ENCODE results near the gene LRPPRC. TPM values are rescaled to one million over a fixed set of nuclear protein-coding genes. Genes with fewer than 3 reads are reported as not detected.

LRPPRC gene
- total and polyA plus RNA-seq, 10 of the 15 experiments (the other 5 are each of a cell fraction or from before 2014, with no cell fraction given): 34.1 to 152 (median 97.0) TPM

- CTCF ChIA-PET: interaction anchor here (0.6 to 1.9 kb wide), 6 partner anchors 10 to 211 kb away, joined by 3 to 6 read pairs (median 4); no protein-coding TSS in a partner anchor
- RAD21 ChIA-PET (ENCODE audit: unreplicated experiment): no interaction called here
- Histone ChIP-seq H3K36me3 (ENCODE audit: control insufficient read depth in 2 of 2, insufficient read depth in 2 of 2, low read length in 1 of 2) (peaks cover 0 to 16% of the 10 kb centered on the region in 2 experiments; a peak in 2 of 4 replicates), H3K27me3 (replicated peaks in 1 of 2; ENCODE audit: control insufficient read depth in 2 of 2, insufficient read depth in 2 of 2, low read length in 1 of 2) (no peaks in the 10 kb centered on the region), H3K79me2 (ENCODE audit: control insufficient read depth, insufficient read depth, low read length) (no peaks in the 10 kb centered on the region), H3K4me3 (no peak overlapping the region), H2AFZ (ENCODE audit: control insufficient read depth, low read depth, low read length) (no peak overlapping the region), H3K4me2 (ENCODE audit: control insufficient read depth, insufficient read depth) (no peak overlapping the region), H4K20me1 (ENCODE audit: control insufficient read depth, insufficient read depth) (no peaks in the 10 kb centered on the region), H3K9me3 (replicated peaks; ENCODE audit: control insufficient read depth, insufficient read depth, low read length) (no peaks in the 10 kb centered on the region), H3K27ac (ENCODE audit: control insufficient read depth, insufficient read depth) (no peak overlapping the region), H3K9ac (ENCODE audit: control insufficient read depth, insufficient read depth, low read length) (no peak overlapping the region), H3K4me1 (ENCODE audit: control insufficient read depth, insufficient read depth, low read length) (no peaks in the 10 kb centered on the region)
- in situ Hi-C loops (cut with MboI): no loop called here
- no peak for ATAC-seq
- SMC1A ChIA-PET (ENCODE audit: uncharacterized antibody, unreplicated experiment): interaction anchor here (1.2 kb wide), 1 partner anchor 31 kb away, joined by 5 read pairs; no protein-coding TSS in a partner anchor
- POLR2A ChIA-PET: no interaction called here
- WGBS (ENCODE audit: insufficient coverage, insufficient replicate concordance, low lambda C conversion rate, missing lambda C conversion rate): 97% methylated on average over 4 of the region's 4 CpGs
- BruUV-seq (replicated peaks): no TSS peak
- DNase-seq (ENCODE audit: low read depth, low spot score): no peak
- intact Hi-C loops (cut with micrococcal nuclease; ENCODE audit: unreplicated experiment): no loop called here
- FAIRE-seq: no peak
- TF ChIP-seq RELB (IDR thresholded peaks at IDR 0.05; ENCODE audit: low read depth) (no peak), NR2C1 (IDR thresholded peaks at IDR 0.05) (no peak), ZBTB4 (CRISPR knock-in tag; IDR thresholded peaks at IDR 0.05) (no peak), ETV6 (conservative IDR thresholded peaks at IDR 0.05 in 1 of 2, IDR thresholded peaks at IDR 0.05 in 1 of 2; ENCODE audit: borderline replicate concordance in 1 of 2, low read depth in 1 of 2) (no peak), HSF1 (IDR thresholded peaks at IDR 0.05; ENCODE audit: low read depth, low read length) (no peak), HDAC2 (IDR thresholded peaks at IDR 0.05) (no peak), ZNF592 (IDR thresholded peaks at IDR 0.05) (no peak), CBFB (IDR thresholded peaks at IDR 0.05; ENCODE audit: low read depth) (no peak), ZBED1 (IDR thresholded peaks at IDR 0.05; ENCODE audit: borderline replicate concordance) (no peak), BMI1 (IDR thresholded peaks at IDR 0.05; ENCODE audit: borderline replicate concordance) (no peak), NKRF (conservative IDR thresholded peaks at IDR 0.05) (no peak)
Measured at GRCh38 chr2:43934567-43934966, 61.2 kb downstream of the LRPPRC start.
